Activated T-cell treated with anti-CD3 and anti-CD28 coated beads for 24 hours (primary cell): Measurements from ENCODE around the gene ALDH3B2.
"Not testable (repeated sequence)": the region's sequence is repeated elsewhere in the genome, so short reads cannot be mapped to it uniquely, and the experiment has no call there.

ENCODE experiments used
- DNase-seq: peaks from one replicate; pipeline ENCODE4 v3.0.0-alpha.2; 2020; ENCODE audit warnings: low read depth

Gene ALDH3B2

DNA sequence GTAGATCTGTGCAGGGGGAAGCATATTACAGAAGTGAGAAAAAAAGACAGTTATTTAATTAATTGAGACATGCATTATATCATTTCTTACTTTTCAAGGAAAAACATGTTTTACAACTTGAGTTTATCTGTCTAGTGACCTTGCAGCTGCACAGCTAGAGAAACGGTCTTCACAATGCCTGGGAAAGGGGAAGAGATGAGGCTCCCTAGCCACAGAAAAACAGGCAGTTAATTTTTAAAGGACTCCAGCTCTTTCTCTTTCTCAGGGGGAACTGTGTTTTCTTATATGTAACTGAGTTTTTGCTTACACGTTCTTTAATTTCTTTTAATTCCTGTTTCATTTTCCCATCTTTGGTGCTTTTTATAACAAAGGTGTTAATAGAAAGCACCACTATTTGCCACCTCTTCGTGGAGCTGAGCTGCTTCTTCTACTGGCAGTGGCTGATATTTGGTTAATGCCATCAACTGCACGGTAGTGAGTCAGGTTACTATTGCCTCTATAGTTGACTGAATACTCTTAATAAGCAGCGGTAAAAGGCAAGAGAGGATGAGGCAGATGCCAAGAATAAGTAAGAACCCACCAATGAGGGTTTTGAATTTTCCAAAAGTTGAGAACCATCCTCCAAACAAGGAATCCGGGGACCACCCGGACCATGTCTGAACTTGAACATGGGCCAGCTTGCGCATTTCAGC is 11.4 kb upstream of the ALDH3B2 start:
- not testable (repeated sequence) for DNase-seq

DNA sequence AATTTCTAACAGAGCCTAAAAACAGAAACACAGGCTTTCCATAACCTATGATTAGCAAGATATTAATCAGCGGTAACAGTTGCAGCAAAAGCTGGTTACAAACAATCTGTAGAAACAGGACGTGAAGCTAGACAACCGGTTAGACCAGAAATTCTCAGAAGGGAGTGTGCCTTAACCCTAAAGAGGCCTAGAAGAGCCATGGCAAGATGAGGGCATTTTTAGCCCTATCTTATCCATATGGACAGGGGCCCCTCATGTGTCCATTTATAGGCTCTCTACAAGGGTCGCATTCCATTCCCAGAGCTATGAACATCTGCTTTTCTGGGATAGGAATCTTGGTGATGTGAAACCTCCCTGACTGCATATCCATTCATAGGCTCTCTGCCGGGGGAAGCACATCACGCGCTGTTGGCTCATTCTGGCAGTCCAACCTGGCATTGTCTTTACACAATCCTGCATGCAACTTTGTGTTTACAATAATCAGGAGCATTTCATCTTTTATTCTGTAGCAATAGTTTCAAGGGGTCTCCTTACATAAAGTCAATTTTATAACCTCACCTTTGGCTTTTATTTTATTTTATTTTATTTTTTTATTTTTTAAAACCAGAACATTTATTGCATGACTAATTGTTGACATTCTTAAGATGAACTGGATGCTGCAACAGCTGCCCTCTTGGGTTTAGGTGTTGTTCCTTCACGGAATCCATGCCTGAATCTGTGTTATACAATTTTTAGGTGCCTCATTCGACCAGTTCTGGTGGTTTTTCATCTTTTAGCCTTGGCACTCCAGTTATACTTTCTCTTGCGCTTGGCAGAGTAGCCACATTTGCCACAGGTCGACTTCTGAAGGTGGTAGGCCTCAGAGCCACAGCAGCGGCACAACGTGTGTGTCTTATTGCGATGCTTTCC is 8.0 kb upstream of the ALDH3B2 start:
- not testable (repeated sequence) for DNase-seq

DNA sequence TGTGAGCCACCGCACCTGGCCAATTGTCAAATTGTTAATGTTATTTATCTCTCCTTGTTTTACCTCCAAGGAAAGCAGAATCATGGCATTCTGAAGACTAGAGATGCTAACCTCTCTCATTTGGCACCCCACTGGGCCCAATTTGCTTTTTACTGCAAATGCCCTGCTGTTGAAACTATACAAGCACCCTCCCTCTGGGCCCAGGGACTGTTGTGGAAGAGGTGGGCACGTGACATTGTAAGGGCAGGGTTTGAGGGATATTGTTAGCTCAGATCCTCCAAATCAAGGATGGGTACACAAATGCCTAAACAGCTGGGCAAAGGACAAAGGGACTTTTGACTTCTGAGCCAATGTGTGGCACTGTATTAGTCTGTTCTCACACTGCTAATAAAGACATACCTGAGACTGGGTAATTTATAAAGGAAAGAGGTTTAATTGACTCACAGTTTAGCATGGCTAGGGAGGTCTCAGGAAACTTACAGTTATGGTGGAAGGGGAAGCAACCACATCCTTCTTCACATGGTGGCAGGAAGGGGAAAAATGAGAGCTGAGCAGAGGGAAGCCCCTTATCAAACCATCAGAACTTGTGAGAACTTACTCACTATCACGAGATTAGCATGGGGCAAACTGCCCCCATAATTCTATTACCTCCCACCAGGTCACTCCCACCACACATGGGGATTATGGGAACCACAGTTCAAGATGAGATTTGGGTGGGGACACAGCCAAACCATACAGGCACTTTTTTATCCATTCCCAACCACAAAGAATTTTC is 6.5 kb upstream of the ALDH3B2 start:
- DNase-seq, result no peak

DNA sequence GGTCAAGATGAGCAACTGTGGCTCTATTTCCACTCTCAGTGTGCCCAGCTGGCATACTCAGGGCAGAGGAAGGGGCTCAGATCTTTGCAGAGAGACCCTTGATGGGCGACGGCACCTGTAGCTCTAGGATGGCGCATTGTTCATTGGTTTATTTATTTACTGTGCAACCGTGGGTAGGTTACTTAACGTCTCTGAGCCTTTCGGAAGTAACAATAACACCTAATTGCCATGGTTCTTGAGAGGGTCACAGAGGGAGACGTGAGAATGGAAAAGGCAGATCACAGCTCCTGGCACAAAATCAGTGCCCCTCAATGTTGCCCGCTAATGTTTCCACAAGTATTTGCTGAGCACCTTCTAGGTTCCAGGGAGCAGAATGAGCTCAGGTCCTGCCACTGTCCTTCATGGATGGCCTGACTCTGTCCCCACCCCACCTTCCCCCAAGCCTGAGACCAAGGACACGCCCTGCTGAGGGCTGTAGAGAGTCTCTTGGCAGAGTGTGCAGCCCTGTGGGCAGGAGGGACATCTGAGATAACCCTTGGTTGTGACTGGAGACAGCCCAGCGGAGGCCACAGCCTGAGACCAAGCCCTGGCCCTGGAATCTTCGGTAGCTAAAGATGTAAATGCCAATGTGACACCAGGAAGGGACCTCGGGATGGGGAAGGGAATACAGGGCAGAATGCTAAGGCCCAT is 780 bp upstream of the ALDH3B2 start:
- DNase-seq, result no peak

DNA sequence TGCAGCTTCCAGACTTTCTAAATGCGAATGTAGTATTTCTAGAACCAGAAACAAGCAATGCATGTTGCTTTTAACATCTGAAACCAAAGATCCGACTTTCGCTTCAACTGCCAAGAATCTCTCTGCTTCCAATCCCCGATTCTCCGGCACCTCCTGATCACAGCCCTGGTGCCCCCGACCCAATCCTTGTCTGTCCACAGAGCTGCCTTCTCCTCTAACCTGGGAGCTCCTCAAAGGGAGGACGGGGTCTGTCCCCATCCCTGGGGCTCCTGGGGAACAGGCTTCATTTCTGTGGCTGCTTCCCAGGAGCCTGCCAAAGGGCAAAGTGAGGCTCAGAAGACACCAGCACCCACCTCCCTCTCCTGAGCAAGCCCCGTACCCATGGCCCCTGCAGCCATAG is 521 bp downstream of the ALDH3B2 start:
- DNase-seq, result no peak

DNA sequence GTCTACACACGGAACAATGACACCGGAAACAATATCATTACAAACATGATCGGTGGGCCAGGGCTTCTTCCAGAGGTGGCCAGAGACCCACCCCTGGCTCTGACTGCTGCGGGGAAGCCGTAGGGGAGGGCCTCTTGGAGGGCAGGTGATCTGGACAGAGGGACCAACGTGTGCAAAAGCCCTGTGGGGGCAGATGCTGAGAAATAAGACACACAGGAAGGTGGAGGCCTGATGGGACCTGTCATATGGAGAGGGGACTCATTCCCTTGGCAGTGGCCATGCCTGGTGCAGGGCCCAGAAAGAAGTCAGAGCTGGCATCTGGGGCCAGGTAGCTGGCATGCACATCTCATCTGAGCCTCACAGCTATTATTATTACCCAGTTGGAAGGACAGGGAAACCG is 1.1 kb downstream of the ALDH3B2 start:
- no peak for DNase-seq

DNA sequence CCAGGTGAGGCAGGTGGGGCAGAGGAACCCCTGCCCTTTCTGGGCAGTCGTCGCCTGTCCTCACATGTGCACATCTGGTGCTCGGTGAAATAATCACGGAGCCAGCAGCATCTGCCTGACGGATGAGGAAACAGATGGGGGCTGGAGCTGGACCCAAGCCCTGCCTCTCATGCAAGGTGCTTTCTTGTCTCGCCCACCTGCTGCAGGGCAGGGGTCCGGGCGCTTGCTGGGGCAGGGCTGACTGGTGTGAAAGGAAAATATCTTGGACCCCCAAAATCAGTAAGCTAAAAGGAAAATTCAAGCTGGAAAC is 3.3 kb downstream of the ALDH3B2 start:
- no peak for DNase-seq

DNA sequence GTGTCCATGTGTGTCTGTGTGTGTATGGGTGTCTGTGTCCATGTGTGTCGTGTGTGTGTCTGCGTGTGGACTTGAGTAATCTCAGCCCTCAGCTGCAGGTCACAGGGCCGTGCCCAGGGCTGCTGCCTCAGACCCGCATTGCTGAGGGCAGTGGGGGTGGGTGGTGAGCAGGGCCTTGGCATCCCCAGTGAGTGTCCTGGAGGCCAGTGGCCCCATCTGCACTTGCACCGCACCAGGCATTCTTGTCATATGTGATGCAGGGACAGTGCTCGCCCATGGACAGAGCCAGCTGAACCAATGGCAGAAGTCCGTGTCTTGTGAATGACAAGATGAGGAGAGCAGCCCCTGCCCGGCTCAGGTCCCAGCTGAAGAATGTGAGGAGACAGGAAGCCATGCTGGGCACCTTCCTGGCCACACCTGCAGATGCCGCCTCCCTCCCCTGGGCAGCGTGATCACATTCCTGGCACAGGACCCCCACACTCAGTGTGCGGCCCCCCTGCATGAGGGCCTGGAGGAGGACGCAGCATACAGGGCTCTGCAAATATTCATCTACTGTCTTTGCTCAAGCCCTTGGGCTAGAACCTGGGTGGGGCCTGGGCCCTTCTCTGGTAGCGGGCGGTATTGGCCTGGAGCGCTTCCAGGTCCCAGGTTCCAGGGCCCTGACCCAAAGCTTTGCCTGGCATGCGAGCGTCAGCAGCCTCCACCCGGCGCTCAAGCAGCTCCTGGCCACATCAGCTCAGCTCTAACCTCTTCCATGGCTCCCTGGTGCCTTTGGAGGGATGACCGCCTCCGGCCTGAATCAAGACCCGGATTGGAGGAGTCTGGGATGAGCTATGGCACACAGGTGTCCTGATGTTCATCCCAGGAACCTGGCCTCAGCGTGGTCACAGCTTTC is 3.9 kb downstream of the ALDH3B2 start:
- DNase-seq, result no peak

DNA sequence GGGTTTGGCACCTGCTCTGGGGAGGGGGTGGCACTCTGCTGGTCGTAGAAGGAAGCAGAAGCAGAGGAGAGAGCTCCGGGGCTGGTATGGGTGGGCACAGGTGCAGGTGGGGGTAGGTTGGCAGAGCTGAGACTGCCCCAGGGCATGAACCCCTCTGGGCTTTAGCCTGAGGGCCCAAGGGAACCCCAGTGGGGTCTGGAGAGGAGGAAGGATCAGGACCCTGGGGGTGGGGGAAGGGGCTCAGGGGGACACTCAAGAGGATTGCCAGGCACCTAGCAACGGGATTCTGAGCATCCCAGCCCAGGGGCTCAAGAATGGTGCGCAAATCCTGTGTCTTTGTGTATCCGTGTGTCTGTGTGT is 6.3 kb downstream of the ALDH3B2 start:
- DNase-seq, result no peak

DNA sequence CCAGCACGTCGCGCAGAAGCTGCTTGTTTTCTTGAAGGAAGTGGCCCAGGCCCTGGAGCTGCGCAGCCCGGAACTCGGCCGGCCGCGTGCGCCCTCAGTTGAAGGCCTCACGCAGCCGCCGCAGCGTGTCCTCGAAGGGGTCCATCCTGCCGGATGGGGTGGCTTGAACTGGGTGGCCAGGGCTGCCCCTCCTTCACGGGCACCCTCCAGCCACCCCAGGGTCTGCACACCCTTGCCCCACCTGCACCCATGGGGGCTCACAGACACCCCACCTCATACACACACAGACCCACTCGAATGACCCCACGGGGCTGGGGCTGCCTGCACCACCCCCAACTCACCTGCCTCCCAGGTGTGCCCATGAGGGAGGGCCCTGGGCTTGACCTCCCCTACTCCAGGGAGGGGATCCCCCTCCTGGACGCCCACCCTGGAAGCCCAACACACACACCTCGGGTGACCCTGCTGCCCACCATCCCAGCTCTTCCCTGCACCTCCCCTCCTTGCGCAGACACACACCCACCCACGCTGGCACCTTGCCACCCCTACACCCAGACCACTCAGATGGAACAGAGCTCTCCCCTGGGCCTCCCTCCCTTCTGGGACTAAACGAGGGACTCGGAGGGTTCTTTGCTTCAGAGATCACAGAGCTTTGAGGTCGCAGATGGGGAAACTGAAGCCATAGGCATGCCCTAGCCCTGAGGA is 6.8 kb downstream of the ALDH3B2 start:
- no peak for DNase-seq

DNA sequence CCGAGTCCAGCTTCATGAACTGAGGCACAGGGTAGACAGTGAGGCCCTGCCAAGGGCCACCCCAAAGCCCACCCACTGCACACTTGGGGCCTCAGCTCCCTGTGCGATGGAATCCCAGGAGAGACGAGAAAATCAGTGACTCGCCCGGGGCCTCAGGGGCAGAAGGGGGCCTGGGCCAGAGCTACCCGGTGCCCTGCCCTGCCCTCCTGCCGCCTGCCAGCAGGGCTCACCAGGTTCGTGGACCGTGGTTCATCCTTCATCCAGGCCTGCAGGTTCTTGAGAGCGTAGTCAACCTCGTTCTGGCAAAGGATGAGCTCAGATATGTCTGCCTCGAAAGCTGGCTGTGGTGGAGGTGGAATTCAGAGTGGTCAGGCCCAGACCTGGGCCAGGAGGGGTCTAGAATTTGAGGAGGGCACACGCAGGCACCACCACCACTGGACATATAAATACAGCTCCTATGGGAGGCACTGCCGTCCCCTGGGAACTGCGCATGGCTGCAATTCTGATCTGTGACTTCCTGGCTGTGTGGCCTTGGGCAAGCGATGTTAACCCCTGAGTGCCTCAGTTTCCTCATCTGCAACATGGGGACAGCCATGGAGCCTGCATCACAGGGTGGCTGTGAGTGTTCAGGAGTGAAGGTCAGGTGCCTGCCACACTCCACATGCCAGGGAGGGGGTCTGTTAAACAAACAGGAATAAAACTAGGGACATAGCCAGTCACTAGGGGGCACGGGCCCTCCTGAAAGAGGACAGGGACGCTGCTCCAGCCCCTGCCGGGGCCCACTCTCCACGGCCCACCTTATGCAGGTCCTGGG is 7.5 kb downstream of the ALDH3B2 start:
- no peak for DNase-seq

DNA sequence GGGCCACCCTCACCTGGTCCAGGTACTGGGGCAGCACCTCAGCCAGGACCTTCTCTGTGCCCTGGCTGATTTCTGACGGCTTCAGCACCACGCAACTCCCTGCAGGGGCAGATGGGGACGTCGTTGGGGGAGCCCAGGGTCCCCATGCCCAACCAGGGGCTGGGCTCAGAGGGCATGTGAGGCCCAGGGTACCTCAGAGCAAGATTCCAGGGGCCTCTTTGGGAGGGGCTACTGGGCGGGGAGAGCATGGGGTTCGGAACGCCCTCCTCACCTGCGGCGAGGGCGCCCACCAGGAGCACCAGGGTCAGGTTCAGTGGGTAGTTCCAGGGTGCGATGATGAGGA is 8.1 kb downstream of the ALDH3B2 start:
- no peak for DNase-seq

DNA sequence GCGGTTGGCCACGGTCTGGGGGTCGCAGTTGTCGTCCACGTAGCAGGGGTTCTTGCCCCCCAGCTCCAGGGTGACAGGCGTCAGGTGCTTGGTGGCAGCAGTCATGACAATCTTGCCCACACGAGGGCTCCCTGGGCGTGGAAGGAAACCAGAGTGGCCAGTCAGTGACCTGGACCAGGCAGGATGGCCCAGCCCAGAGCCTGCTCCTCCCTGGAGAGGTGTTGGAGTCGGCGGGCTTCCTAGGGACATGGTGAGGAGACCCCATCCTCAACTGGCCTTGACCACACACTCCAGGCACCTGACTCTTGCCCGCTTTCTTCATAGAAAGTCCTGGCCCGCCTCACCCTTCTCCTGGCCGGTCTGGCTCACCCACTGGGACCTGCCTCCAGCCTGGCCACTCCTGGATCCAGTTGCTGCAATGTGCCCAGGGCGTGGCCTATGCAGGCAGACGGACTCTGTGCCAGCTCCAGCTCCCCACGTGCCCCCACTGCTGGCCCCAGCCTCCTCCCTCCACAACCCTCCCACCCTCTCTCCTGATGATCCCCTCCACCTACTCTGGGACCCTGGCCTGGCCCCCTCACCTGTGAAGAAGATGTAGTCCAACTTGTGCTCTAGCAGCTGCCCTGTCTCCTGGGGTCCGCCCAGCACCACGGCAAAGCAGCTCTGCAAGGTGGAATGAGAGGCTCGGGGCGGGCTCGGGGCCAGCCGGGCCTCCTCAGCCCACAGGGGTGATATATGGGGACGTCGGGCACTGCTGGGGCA is 8.7 kb downstream of the ALDH3B2 start:
- no peak for DNase-seq

DNA sequence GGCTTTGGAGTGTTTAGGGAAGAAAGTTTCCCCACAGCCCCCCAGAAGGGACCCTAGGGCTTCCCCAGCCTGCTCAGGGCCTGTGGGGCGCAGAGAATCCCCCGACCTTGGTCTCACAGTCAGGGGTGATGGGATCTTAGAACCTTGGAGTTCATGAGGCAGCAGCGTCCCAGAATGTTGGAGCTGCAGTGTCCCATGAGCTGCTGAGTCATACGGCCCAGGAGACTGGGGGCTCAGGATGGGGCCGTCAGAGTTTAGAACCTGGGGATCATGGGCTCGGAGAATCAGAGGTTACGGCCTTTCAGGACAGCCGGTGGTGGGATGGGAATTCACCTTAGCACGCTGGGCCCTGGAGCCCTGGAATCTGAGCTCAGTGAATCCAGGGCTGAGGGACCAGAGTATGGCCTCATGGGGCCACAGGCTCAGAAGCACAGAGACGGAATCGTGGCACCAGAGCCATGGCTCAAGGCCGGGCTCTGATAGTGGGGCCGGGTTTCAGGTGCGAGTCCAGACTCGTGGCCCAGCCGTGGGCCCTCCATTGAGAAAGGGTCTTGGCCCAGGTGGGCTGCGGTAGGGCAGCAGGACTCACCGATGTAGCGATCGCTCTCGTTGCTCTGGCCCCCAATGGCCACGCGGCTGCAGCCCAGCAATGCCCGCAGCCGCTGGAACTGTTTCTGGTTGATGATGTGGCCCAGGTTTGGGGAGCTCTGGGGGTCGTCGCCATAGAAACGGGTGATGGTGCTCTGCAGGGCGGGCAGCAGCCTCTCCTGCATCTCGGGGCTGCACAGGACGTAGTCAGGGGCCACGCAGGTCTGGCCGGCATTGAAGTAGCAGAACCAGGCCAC is 9.5 kb downstream of the ALDH3B2 start:
- DNase-seq, result no peak

DNA sequence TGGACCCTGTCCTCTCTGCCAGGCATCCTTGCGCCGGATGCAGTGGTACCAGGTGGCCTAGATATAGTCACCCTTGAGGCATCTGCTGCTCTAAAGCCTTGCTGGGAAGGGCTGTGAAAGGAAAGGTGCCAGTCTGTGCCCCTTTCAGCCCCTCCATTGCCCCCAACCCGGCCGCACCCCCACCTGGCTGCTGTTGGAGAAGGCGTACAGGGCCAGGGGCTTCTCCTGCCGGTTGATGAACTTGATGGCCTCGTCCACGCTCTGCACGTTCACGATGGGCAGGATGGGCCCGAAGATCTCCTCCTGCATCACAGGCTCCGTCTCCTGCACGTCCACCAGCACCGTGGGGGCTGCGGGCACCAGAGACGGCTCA is 10.2 kb downstream of the ALDH3B2 start:
- no peak for DNase-seq

DNA sequence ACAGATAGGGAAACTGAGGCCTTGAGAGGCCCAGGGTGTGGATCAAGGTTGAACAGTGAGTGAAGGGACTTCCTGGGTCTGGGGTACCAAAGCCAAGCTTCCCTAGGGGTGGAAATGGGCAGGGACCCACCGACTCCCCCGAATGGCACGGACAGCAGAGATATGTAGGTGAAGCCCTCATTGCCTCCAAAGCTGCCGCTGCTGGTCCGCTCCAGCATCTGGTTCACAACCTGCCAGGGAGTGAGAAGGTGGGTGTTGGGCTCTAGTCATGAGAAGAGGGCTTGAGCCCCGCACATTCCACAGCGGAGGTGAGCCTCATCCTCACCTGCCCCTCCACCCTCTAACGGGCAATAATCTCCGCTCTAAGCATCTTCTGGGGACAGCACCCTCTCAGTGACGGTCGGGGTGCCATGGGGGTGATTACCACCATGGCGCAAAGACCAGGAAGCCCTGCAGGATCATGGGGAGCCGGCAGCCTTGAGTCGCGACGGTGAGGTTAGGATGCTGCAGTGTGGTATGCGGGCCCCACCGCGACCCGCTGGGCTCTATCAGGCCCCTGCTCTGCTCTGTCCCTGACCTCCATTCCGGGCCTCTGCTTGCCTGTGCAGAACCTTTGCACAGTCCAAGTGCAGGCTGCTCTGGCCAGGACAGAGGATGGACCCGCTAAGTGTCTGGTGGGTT is 10.8 kb downstream of the ALDH3B2 start:
- DNase-seq, result no peak

DNA sequence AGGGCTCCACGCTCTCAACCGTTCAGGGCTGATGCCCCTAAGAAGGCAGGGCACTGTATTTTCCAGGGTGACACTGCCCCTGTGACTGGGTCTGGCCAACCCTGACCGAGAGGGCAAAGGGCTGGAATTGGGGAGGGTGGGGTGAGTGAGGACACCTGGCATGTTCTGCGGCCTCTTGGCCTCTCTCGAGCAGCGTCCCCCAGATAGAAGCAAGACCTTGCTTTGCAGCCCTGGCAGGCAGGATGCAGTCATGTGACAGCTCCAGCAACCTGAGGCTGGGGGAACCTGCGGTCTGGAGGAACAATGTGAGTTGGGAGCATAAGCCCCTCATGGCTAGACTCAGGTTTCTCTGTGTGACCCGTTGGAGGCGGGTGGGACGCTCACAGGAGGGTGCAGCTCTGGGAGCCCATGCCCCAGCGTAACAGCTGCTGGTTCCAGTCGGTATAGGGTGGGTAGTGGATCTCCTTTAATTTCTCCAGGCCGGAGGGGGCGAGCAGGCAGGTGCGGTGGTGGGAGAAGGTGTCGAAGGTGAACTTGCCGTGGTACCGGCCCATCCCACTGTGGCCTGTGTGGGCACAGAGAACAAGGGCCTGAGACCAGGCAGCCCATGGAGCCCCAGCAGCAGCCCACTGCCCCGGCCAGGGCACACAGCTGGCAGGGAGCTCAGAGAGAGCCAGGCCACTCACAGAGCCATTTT is 11.4 kb downstream of the ALDH3B2 start:
- DNase-seq, result no peak
